Measurements from ENCODE around the gene SLC12A3. TPM values are rescaled to one million over a fixed set of nuclear protein-coding genes. Genes with fewer than 3 reads are reported as not detected.
A peak's percentile ranks its signal among the peaks of the same experiment; 100 is the strongest.

Gene SLC12A3
- polyA plus RNA-seq, 3 donors: 0.03 TPM; not detected in 2

DNA sequence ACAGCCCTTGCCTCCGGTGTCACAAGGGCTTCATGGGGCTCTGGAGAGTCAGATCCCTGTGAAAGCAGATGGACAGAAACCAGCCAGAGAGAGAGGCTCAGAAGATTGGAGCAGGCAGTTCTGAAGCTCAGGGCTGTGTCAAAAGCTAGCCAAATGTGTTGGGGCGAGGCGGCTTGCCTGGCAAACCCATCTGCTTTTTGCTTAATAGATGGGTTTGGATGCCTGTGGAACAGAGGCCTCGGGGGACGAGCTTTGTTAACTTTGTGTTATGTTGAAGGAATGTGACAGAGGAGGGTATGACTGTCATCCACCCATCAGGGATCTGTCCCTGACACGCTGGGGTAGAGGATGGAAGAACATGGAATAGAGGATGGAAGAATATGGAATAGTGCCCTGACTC, 21.0 kb upstream of the SLC12A3 start:
- Mint-ChIP-seq H3K4me1 (peaks cover 20% of the 10 kb centered on the region), H3K9me3 (peaks cover 0 to 4% (median 0%) of the 10 kb centered on the region in 7 donors), H3K36me3 (peaks cover 64 to 68% of the 10 kb centered on the region in 2 donors), H3K4me3 (no peak overlapping the region), H3K27ac (peak overlapping the region in 1 of 7 donors; percentile 25), H3K27me3 (ENCODE audit: low read depth in 3 of 3) (peaks cover 0 to 3% (median 2%) of the 10 kb centered on the region in 3 donors)
- WGBS (ENCODE audit: insufficient coverage): 97% methylated on average over 5 of the region's 6 CpGs
- Histone ChIP-seq H2AFZ (ENCODE audit: insufficient read depth, low read depth, low read length, poor library complexity, severe bottlenecking) (no peak overlapping the region), H3K4me3 (replicated peaks in 1 of 3; ENCODE audit: low read depth in 2 of 3, low read length in 3 of 3) (no peak overlapping the region), H3K79me2 (ENCODE audit: insufficient read depth, low read length) (no peaks in the 10 kb centered on the region), H3K9ac (ENCODE audit: insufficient read depth, low read length, poor library complexity, severe bottlenecking) (no peak overlapping the region), H3K27ac (ENCODE audit: low read depth in 1 of 2, low read length in 2 of 2) (no peak overlapping the region), H4K20me1 (ENCODE audit: insufficient read depth, low read length) (no peaks in the 10 kb centered on the region), H3K4me2 (replicated peaks; ENCODE audit: extremely low read depth, low read length, poor library complexity, severe bottlenecking) (no peak overlapping the region), H3K9me3 (replicated peaks in 1 of 2; ENCODE audit: control insufficient read depth in 1 of 2, insufficient read depth in 1 of 2, low read length in 2 of 2) (no peaks in the 10 kb centered on the region), H3K27me3 (ENCODE audit: control insufficient read depth in 2 of 2, insufficient read depth in 2 of 2, low read length in 2 of 2) (no peaks in the 10 kb centered on the region), H3K4me1 (ENCODE audit: control insufficient read depth in 1 of 2, insufficient read depth in 2 of 2, low read length in 2 of 2) (peaks cover 15 to 17% of the 10 kb centered on the region in 2 donors), H3K36me3 (replicated peaks in 1 of 2; ENCODE audit: control insufficient read depth in 1 of 2, insufficient read depth in 2 of 2, low read length in 2 of 2) (peaks cover 54 to 70% of the 10 kb centered on the region in 2 donors)
- TF ChIP-seq, protein P1, sequence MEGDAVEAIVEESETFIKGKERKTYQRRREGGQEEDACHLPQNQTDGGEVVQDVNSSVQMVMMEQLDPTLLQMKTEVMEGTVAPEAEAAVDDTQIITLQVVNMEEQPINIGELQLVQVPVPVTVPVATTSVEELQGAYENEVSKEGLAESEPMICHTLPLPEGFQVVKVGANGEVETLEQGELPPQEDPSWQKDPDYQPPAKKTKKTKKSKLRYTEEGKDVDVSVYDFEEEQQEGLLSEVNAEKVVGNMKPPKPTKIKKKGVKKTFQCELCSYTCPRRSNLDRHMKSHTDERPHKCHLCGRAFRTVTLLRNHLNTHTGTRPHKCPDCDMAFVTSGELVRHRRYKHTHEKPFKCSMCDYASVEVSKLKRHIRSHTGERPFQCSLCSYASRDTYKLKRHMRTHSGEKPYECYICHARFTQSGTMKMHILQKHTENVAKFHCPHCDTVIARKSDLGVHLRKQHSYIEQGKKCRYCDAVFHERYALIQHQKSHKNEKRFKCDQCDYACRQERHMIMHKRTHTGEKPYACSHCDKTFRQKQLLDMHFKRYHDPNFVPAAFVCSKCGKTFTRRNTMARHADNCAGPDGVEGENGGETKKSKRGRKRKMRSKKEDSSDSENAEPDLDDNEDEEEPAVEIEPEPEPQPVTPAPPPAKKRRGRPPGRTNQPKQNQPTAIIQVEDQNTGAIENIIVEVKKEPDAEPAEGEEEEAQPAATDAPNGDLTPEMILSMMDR (IDR thresholded peaks at IDR 0.05): no peak
- intact Hi-C loops (cut with micrococcal nuclease): no loop called here
- DNase-seq: no peak

DNA sequence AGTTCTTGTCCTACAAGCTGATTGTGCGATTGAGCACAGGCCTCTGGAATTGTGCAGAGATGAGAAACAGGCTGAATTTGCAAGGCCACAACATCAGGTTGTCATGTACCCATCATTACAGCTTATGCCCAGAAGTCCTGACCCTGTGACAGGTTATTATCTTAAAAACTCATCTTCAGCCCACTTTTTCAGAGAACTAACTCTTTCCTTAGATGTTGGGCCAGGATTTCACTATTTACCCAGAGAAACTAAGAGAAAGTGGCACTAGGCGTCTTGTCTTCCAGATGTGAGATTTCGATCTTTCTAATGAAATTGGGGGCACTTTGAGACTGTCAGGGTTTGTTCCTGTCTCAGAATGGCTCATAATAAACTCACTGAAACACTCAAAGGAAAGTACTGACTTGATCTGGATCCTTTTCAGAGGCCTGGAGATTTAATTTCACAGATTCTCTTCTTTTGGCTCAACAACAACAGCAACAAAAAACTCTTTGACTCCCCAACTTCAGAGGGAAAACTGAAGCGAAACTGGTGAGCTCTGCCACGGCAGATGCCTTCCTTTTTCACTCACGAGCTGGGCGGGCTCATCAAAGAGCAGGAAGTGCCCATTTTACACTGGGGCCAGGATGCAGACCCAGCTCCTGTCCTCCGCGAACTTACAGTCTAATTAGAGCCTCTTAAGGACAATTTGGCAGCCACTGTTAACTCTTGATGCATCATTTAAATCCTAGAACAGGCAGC, 17.7 kb upstream of the SLC12A3 start:
- peaks cover 19 to 25% of the 10 kb centered on the region in 2 donors for H3K4me1 ChIP-seq (ENCODE audit: control insufficient read depth in 1 of 2, insufficient read depth in 2 of 2, low read length in 2 of 2)
- no peak overlapping the region for H3K4me3 ChIP-seq (replicated peaks in 1 of 3; ENCODE audit: low read depth in 2 of 3, low read length in 3 of 3)
- Mint-ChIP-seq H3K4me3 (peak overlapping the region in 1 of 2 donors; percentile 7), H3K9me3 (peaks cover 0 to 4% (median 0%) of the 10 kb centered on the region in 7 donors), H3K27ac (peak overlapping the region; percentile 10 to 88 (median 74)), H3K4me1 (peaks cover 35% of the 10 kb centered on the region), H3K27me3 (ENCODE audit: low read depth in 3 of 3) (peaks cover 0 to 2% (median 2%) of the 10 kb centered on the region in 3 donors), H3K36me3 (peaks cover 34 to 35% of the 10 kb centered on the region in 2 donors)
- WGBS (ENCODE audit: insufficient coverage): 15% methylated on average over 6 of the region's 9 CpGs
- peak overlapping the region; percentile 24 to 60 for H3K27ac ChIP-seq (ENCODE audit: low read depth in 1 of 2, low read length in 2 of 2)
- H4K20me1 ChIP-seq (ENCODE audit: insufficient read depth, low read length): no peaks in the 10 kb centered on the region
- no peak overlapping the region for H3K9ac ChIP-seq (ENCODE audit: insufficient read depth, low read length, poor library complexity, severe bottlenecking)
- intact Hi-C loops (cut with micrococcal nuclease): no loop called here
- H3K27me3 ChIP-seq (ENCODE audit: control insufficient read depth in 2 of 2, insufficient read depth in 2 of 2, low read length in 2 of 2): no peaks in the 10 kb centered on the region
- H3K4me2 ChIP-seq (replicated peaks; ENCODE audit: extremely low read depth, low read length, poor library complexity, severe bottlenecking): peak overlapping the region; percentile 4
- TF ChIP-seq, protein P1 (IDR thresholded peaks at IDR 0.05): no peak
- peak overlapping the region; percentile 14 for H2AFZ ChIP-seq (ENCODE audit: insufficient read depth, low read depth, low read length, poor library complexity, severe bottlenecking)
- H3K36me3 ChIP-seq (replicated peaks in 1 of 2; ENCODE audit: control insufficient read depth in 1 of 2, insufficient read depth in 2 of 2, low read length in 2 of 2): peaks cover 28 to 37% of the 10 kb centered on the region in 2 donors
- H3K79me2 ChIP-seq (ENCODE audit: insufficient read depth, low read length): no peaks in the 10 kb centered on the region
- peak in 2 of 3 donors; percentile 17 to 24 for DNase-seq
- no peaks in the 10 kb centered on the region for H3K9me3 ChIP-seq (replicated peaks in 1 of 2; ENCODE audit: control insufficient read depth in 1 of 2, insufficient read depth in 1 of 2, low read length in 2 of 2)

All from CD14-positive monocyte (primary cell).